MM.1S (cell line): Measurements from ENCODE around the gene GPC5.

Experiments
- DNase-seq: peaks from one replicate; pipeline ENCODE4 v3.0.0-alpha.2; 2015
- H2AFZ ChIP-seq: fragments of 300-600 bp; sonication (generic); 2 replicates; pipeline ENCODE4 v1.6.0; 2016; ENCODE audit warnings: antibody characterized with exemption, low read length
- H3F3A ChIP-seq: fragments of 300-600 bp; sonication (generic); 2 replicates; pipeline ENCODE4 v1.6.1; 2016; ENCODE audit warnings: mild to moderate bottlenecking, antibody characterized with exemption, low read length, moderate library complexity, mixed read lengths; ENCODE audit not compliant: insufficient read depth
- H3K27ac ChIP-seq: fragments of 300-600 bp; sonication (generic); 2 replicates; pipeline ENCODE4 v1.5.1; 2016; ENCODE audit warnings: mild to moderate bottlenecking, low read length
- H3K27me3 ChIP-seq: fragments of 300-600 bp; sonication (generic); replicated peaks from 2 replicates; pipeline ENCODE4 v1.6.0; 2016; ENCODE audit warnings: low read length; ENCODE audit not compliant: insufficient read depth
- H3K36me3 ChIP-seq: fragments of 300-600 bp; sonication (generic); replicated peaks from 2 replicates; pipeline ENCODE4 v1.6.1; 2016; ENCODE audit warnings: mild to moderate bottlenecking, low read length, mixed read lengths; ENCODE audit not compliant: insufficient read depth
- H3K4me1 ChIP-seq: fragments of 300-600 bp; sonication (generic); 2 replicates; pipeline ENCODE4 v1.6.1; 2016; ENCODE audit warnings: low read length, mixed read lengths
- H3K4me2 ChIP-seq: fragments of 300-600 bp; sonication (generic); 2 replicates; pipeline ENCODE4 v1.6.0; 2016; ENCODE audit warnings: low read depth, low read length
- H3K4me3 ChIP-seq: fragments of 300-600 bp; sonication (generic); 2 replicates; pipeline ENCODE4 v1.5.1; 2016; ENCODE audit warnings: low read length, mixed read lengths
- H3K79me2 ChIP-seq: fragments of 300-600 bp; sonication (generic); 2 replicates; pipeline ENCODE4 v1.6.1; 2016; ENCODE audit warnings: mixed run types, low read length, mixed read lengths
- H3K9ac ChIP-seq: fragments of 300-600 bp; sonication (generic); 2 replicates; pipeline ENCODE4 v1.6.1; 2016; ENCODE audit warnings: low read length, mixed read lengths
- H3K9me2 ChIP-seq: fragments of 300-600 bp; sonication (generic); replicated peaks from 2 replicates; pipeline ENCODE4 v1.6.1; 2016; ENCODE audit warnings: mild to moderate bottlenecking, low read length, mixed read lengths; ENCODE audit not compliant: insufficient read depth
- H3K9me3 ChIP-seq: fragments of 300-600 bp; sonication (generic); replicated peaks from 2 replicates; pipeline ENCODE4 v1.6.1; 2016; ENCODE audit warnings: mild to moderate bottlenecking, low read length, mixed read lengths; ENCODE audit not compliant: insufficient read depth
- H4K20me1 ChIP-seq: fragments of 300-600 bp; sonication (generic); 2 replicates; pipeline ENCODE4 v1.6.1; 2016; ENCODE audit warnings: mild to moderate bottlenecking, low read length, moderate library complexity, mixed read lengths; ENCODE audit not compliant: insufficient read depth
- EZH2 ChIP-seq: fragments of 300-600 bp; sonication (generic); optimal IDR thresholded peaks from 2 replicates; pipeline ENCODE3; 2017; ENCODE audit warnings: low read depth, mild to moderate bottlenecking, antibody characterized with exemption, low read length, mixed read lengths
- EZH2phosphoT487 ChIP-seq: fragments of 300-600 bp; sonication (generic); IDR thresholded peaks from 2 replicates; pipeline ENCODE4 v1.6.1; 2018; ENCODE audit warnings: antibody characterized with exemption, low read length
- TF ChIP-seq, protein P1 (sequence below): fragments of 300-600 bp; sonication (generic); IDR thresholded peaks from 2 replicates; pipeline ENCODE4 v1.5.1; 2016; ENCODE audit warnings: antibody characterized with exemption, low read length, mixed read lengths

The GPC5 gene

DNA sequence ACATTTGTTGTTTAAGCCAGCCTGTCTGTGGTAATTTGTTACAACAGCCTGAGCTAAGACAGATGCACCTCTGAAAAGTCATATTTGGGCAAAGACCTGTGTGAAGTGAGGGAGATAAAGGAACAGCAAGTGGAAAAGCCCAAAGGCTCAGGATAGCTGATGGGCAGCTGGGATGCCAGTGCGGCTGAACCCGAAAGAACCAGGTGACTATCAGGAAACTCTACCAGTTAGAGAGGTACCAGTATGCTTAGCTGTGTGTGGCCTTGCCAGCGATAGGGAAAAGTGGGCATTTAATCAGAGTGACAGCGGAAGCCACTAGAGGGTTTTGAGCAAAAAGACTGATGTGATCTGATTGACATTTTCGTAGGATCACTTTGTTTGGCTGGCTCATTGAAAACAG lies 1063.4 kb downstream of the GPC5 start:
- Histone ChIP-seq H3K9me3 (no peaks in the 10 kb centered on the region; the same call in 1 of the 2 replicates), H3K4me1 (no peaks in the 10 kb centered on the region), H3K27me3 (no peaks in the 10 kb centered on the region), H3K36me3 (no peaks in the 10 kb centered on the region), H3K79me2 (no peaks in the 10 kb centered on the region), H3K9ac (no peak overlapping the region), H3K4me3 (no peak overlapping the region), H3K27ac (no peak overlapping the region), H4K20me1 (no peaks in the 10 kb centered on the region), H2AFZ (no peak overlapping the region), H3K9me2 (no peaks in the 10 kb centered on the region), H3K4me2 (no peak overlapping the region), H3F3A (no peaks in the 10 kb centered on the region)
- TF ChIP-seq EZH2 (no peak), EZH2phosphoT487 (no peak)
- TF ChIP-seq, protein P1, sequence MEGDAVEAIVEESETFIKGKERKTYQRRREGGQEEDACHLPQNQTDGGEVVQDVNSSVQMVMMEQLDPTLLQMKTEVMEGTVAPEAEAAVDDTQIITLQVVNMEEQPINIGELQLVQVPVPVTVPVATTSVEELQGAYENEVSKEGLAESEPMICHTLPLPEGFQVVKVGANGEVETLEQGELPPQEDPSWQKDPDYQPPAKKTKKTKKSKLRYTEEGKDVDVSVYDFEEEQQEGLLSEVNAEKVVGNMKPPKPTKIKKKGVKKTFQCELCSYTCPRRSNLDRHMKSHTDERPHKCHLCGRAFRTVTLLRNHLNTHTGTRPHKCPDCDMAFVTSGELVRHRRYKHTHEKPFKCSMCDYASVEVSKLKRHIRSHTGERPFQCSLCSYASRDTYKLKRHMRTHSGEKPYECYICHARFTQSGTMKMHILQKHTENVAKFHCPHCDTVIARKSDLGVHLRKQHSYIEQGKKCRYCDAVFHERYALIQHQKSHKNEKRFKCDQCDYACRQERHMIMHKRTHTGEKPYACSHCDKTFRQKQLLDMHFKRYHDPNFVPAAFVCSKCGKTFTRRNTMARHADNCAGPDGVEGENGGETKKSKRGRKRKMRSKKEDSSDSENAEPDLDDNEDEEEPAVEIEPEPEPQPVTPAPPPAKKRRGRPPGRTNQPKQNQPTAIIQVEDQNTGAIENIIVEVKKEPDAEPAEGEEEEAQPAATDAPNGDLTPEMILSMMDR, result no peak
- no peak for DNase-seq

DNA sequence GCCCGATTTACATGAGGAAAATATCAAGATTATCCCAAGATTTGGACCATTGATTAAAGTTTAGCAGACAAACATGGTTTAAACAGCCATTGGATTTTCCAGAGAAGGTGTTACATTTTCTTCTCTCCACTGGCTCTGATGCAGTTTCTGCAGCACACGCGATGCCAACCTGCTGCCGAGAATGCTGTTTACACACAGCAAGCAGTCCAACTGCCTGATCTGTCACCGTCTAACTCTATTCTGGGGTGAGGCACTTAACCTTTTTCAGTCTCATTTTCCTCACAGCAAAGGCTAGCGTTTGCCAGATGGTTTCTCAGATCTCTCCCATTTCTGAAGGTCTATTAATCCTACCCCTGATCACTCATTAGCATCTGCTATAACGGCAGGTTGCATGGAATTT lies 1064.7 kb downstream of the GPC5 start:
- TF ChIP-seq EZH2, result no peak
- no peak for TF ChIP-seq EZH2phosphoT487
- TF ChIP-seq, protein P1, result no peak
- Histone ChIP-seq H3K27me3 (no peaks in the 10 kb centered on the region), H3K9me3 (no peaks in the 10 kb centered on the region; the same call in 1 of the 2 replicates), H3K4me2 (no peak overlapping the region), H3K4me1 (no peaks in the 10 kb centered on the region), H3K79me2 (no peaks in the 10 kb centered on the region), H3K9ac (no peak overlapping the region), H3K9me2 (no peaks in the 10 kb centered on the region), H2AFZ (no peak overlapping the region), H3F3A (no peaks in the 10 kb centered on the region), H3K4me3 (no peak overlapping the region), H3K36me3 (no peaks in the 10 kb centered on the region), H3K27ac (no peak overlapping the region), H4K20me1 (no peaks in the 10 kb centered on the region)
- DNase-seq, result no peak

DNA sequence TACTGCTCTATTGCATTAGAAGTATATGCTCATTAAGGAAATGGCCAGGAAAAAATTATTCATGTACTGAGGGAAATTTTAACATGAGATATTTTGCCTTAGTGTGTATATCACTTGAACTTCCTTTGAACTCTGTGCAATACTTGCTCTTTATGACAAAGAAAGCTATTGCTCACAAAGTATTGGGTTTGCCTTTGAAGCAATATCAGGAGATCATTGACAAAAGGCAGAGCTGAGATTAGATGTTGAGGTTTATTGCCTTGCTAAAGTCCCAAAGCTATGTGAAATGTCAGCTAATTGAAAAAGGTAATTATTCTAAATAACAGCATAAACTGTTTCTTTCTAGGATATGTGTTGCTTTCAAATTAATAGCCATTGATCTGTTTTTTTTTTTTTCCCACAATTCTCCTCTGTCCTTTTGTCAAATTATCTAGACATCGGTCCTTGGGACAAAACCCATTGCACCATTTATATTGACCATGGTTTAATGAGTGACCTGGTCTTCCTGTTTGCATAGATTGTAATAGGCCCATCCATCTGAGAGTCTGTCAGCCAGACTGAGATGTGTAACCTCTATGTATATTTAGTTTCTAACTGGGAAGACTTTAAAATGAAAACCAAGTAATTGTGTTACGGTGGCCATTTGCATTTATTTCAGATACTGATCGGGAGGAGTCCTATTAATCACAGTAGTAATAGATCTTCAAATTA lies 1075.5 kb downstream of the GPC5 start:
- no peaks in the 10 kb centered on the region for H4K20me1 ChIP-seq
- no peaks in the 10 kb centered on the region for H3F3A ChIP-seq
- no peaks in the 10 kb centered on the region for H3K9me2 ChIP-seq
- no peaks in the 10 kb centered on the region for H3K79me2 ChIP-seq
- no peak overlapping the region for H3K4me3 ChIP-seq
- no peak overlapping the region for H3K9ac ChIP-seq
- H3K9me3 ChIP-seq, result no peaks in the 10 kb centered on the region
- DNase-seq, result no peak
- no peaks in the 10 kb centered on the region for H3K27me3 ChIP-seq
- H3K4me2 ChIP-seq, result no peak overlapping the region
- TF ChIP-seq, protein P1, result no peak
- TF ChIP-seq EZH2 (no peak), EZH2phosphoT487 (no peak)
- no peak overlapping the region for H3K27ac ChIP-seq
- H3K4me1 ChIP-seq, result no peaks in the 10 kb centered on the region
- H2AFZ ChIP-seq, result no peak overlapping the region
- no peaks in the 10 kb centered on the region for H3K36me3 ChIP-seq
